ENCODE measurements around the gene PFDN2.

DNA sequence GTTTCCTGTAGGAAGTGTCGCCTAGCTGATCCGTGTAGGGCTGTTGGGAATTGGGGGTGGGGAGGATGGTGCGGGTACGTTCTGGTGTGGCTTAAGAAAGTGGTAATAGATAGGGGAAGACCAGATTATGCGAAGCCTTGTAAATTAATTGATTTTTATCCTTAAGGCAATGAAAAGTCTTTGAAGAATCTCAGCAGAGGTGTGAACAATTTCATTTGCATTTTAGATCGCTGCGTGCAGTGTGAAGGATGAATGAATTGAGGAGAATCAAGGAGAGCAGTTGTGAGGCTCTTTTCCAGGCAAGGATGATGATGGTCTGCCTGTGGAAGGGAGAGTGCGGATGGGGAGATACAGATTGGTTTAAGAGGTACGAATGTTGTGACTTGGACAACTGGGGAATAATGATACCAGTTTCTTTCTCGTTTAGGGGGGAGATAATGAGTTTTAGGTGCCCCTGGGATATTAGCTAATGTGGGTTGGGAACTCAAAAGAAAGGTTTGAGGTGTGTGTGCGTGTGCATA lies 15.4 kb upstream of the PFDN2 start:
- TF ChIP-seq ZNF768 (tag by site-specific recombination; IDR thresholded peaks at IDR 0.05) = no peak
- no peak for TF ChIP-seq ZSCAN30 (tag by site-specific recombination; IDR thresholded peaks at IDR 0.05)
- TF ChIP-seq, protein P1, sequence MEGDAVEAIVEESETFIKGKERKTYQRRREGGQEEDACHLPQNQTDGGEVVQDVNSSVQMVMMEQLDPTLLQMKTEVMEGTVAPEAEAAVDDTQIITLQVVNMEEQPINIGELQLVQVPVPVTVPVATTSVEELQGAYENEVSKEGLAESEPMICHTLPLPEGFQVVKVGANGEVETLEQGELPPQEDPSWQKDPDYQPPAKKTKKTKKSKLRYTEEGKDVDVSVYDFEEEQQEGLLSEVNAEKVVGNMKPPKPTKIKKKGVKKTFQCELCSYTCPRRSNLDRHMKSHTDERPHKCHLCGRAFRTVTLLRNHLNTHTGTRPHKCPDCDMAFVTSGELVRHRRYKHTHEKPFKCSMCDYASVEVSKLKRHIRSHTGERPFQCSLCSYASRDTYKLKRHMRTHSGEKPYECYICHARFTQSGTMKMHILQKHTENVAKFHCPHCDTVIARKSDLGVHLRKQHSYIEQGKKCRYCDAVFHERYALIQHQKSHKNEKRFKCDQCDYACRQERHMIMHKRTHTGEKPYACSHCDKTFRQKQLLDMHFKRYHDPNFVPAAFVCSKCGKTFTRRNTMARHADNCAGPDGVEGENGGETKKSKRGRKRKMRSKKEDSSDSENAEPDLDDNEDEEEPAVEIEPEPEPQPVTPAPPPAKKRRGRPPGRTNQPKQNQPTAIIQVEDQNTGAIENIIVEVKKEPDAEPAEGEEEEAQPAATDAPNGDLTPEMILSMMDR (tag by site-specific recombination; IDR thresholded peaks at IDR 0.05) = no peak
- no peak for TF ChIP-seq ZNF426 (tag by site-specific recombination; IDR thresholded peaks at IDR 0.05)
- no peak for TF ChIP-seq SP3 (tag by site-specific recombination; IDR thresholded peaks at IDR 0.05)
- TF ChIP-seq ZBTB7A (tag by site-specific recombination; IDR thresholded peaks at IDR 0.05; ENCODE audit: low read depth) = no peak
- TF ChIP-seq HOXA7 (CRISPR knock-in tag; IDR thresholded peaks at IDR 0.05; ENCODE audit: borderline replicate concordance) = no peak

All from HEK293 (cell line).